HG02610 (cell line): ENCODE data around the gene RAB18.
"Not testable (repeated sequence)": the region's sequence is repeated elsewhere in the genome, so short reads cannot be mapped to it uniquely, and the experiment has no call there.

ENCODE experiments used
- ATAC-seq: cut with Tn5 transposase; IDR thresholded peaks from one replicate; pipeline ENCODE4 v1.9.1; 2021; ENCODE audit warnings: mild to moderate bottlenecking, moderate library complexity; ENCODE audit not compliant: unreplicated experiment

Gene RAB18

DNA sequence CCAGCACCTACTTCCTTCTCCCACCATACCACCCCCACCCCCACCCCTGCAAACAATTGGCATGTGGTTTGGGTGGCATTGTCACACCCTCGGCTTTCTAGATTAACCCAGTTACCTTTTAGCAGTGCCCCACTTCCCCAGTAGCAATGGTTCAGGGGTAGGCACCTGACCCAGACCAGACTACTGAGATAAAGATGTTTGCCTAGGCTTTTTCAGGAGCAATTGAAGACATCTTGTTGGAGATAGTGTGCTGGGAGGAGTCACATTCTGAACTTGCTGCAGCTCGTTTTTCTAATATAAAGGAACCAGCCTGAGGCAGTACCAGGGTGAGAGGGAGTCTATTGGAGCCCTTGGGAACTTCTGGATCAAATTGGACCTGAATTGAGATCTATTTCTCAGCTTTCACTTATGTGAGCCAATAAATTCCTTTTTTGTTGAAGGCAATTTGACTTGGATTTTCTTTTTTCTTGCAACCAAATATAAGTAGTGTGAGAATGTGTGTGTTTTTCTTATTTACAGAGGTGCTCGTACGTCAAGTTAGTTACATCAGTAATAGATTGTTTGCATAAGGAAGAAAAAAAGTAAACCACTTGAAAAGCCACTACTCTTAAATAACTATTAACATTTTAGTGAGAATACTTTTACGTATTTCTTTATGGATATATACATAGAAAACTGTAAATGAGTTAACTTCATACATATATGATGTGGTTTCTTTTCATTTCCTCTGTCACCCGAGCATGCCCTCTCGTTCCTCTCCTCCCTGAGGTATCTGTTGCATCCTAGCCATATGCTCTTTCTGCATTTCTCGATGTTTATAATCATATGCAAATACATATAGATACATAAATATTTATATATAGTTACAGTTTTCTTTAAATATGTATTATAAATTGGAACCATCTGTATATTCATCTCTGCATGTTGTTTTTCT, 38.0 kb downstream of the RAB18 start:
- no peak for ATAC-seq

DNA sequence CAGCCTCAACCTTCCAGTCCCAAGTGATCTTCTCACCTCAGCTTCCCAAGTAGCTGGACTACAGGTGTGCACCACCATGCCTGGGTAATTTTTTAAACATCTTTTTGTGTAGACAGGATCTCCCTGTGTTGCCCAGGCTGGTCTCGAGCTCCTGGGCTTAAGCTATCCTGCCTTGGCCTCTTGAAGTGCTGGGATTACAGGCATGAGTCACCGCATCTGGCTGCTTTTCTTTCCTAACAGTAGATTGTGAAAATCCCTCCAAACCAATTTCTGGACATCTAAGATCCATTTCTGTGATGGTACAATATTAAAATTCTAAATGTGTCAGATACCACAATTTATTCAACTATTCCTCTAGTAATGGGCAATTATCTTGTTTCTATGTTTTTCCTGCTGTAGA, 38.7 kb downstream of the RAB18 start:
- ATAC-seq, result no peak

- ATAC-seq, result no peak
These were observed 42.9 kb downstream of the RAB18 start for GRCh38 chr10:27547047-27547446.

- ATAC-seq, result no peak
These were observed 43.4 kb downstream of the RAB18 start for GRCh38 chr10:27547482-27547881.

- ATAC-seq, result no peak
These were observed 46.7 kb downstream of the RAB18 start for GRCh38 chr10:27550823-27551222.

DNA sequence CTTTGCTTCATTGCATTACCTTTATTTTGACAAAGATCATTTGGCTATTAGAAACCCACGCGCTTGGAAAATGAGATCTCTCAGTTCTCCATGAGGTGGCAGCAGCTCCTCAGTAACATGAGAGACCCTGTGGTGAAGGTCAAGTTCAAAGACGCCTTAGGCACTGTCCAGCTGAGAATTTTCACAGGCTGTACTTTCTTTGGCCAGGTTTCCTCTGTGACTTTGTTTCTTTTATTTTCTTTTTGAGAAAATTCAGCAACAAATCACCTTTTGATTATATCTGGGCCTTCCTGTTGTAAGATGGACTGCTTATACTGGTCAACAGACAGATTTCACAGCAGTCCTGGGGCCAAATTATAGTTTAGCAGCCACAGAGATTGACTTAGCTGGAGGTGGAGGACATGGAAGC, 54.5 kb downstream of the RAB18 start:
- ATAC-seq, result no peak

GRCh38 chr10:27561334-27561733, 57.2 kb downstream of the RAB18 start:
- ATAC-seq, result no peak

DNA sequence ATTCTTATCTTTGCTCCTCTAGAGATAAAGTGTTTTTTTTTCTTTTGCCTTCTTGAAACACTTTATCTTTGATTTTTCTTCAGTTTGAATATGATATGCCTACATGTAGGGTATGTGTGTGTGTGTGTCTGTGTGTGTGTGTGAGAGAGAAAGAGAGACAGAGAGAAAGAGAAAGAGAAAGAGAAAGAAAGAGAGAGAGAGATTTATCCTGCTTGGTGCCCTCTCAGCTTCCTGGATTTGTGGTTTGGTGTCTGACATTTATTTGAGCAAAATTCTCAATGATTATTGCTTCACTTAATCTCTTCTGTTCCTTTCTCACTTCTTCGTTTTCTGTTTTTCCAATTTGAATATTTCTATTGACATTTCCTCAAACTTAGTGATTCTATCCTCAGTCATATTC, 60.3 kb downstream of the RAB18 start:
- ATAC-seq, result no peak

GRCh38 chr10:27564880-27565279, 60.8 kb downstream of the RAB18 start:
- no peak for ATAC-seq

DNA sequence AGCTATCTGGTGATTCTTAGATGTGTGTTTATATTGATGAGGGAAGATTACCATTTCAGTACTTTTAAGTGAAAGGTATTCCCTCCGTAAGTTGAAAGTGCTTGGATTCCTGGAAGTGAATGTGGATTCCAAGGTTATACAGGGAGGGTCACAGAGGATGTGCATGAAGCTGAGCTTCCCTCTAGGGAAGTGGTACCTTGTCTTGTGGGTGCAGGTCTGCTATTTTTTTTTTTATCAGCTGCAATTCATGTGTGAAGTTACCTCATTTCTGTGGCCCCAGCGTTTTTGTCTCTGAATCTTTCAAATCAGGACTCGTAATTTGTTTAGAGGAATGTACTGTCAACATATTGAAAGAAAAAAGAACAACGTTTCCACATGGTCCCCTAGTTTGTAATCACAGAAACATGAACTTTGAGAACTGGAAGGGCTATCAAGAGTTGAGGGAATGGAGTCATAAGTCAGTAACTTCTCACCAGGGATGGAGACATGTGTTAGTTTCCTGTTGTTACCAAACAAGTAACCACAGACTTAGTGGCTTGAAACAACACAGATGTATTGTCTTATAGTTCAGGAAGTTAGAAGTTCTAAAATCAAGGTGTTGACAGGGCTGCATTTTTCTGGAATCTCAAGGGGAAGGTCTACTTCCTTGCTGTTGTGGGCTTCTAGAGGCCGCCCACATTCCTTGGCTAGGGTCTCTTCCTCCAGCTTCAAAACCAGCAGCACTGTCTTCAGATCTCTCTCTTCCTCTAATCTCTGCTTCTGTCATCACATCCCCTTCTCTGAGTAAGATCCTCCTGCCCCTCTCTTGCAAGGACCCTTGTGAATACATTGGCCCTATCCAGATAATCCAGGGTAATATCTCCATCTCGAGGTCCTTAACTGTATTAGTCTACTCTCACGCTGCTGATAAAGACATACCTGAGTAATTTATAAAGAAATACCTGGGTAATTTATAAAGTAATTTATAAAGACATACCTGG, 64.4 kb downstream of the RAB18 start:
- ATAC-seq, result peak; percentile 42

DNA sequence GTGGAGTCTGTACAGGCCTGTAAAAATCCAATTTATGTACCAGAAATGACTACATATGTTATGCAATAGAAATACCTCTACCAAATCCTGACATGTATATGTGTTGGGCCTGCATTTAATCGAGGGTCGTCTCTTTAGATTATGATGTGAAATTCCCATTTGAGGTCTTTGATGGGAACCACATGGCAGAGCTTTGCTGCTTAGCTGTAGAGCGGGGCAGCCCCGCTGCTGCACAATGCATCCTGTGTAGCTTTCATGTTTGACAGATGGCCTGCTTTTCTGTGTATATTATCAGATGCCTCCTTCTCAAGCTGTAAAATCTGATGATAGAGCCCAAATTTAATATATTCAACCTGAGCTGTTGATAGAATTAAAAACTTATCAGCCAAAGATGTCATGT, 65.8 kb downstream of the RAB18 start:
- ATAC-seq, result no peak

DNA sequence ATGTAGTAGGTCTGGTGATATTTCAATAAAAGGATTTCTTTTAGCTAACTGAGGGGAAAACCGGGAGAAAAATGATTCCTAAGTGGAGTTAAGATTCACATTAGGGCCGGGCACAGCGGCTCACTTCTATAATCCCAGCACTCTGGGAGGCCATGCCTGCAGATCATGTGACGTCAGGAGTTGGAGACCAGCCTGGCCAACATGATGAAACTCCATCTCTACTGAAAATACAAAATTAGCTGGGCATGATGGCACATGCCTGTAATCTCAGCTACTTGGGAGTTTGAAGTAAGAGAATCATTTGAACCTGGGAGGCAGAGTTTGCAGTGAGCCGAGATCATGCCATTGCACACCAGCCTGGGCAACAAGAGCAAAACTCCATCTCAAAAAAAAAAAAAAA, 72.9 kb downstream of the RAB18 start:
- ATAC-seq, result not testable (repeated sequence)

DNA sequence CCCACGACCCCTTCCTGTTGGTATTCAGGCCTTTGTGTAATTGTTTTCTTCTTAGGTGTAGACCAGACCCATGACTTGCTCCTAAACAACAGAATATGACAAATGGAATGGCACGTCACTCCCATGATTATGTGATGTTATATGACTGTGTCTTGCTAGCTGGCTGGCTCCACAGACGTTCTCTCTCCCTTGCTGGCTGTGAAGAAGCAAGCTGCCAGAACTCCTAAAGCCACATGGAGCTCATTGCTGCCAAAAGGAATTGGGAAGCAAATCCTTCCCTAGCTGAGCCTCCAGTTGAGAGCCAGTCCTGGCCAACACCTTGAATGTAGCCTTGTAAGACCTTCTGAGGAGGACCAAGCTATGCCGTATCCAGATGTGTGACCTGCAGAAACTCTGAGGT, 74.2 kb downstream of the RAB18 start:
- no peak for ATAC-seq

- no peak for ATAC-seq
These were observed 77.1 kb downstream of the RAB18 start for GRCh38 chr10:27581225-27581624.

DNA sequence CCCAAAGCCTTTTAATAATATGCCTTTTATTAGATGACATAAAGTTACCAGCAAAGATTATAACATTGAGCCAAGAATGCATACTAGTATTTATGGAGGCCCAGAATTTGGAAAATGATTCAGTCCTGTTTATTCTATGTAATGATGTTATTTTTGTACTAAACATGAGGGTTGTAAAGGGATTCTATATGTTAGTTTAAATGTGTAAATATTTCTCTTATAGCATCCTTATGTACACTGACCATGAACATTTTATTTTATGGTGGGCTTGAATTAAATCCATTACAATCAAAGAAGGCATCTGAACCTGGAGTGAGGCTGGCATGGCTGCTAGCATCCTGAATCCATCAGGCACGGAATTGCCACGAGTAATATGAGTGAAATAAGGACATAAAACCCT, 80.2 kb downstream of the RAB18 start:
- no peak for ATAC-seq
